HCT116 (cell line): ENCODE measurements around the gene HTR3B. TPM values are rescaled to one million over a fixed set of nuclear protein-coding genes. Genes with fewer than 3 reads are reported as not detected.

ENCODE experiments used
- ATAC-seq: fragments of 200-7000 bp; cut with Tn5 transposase; 2 replicates; pipeline ENCODE4 v1.9.1; 2020; ENCODE audit warnings: mild to moderate bottlenecking, moderate library complexity
- BruUV-seq: library from RNA; stranded (reverse); fragments of 400-500 nt; replicated peaks from 2 replicates; lab custom pipeline; 2021; lab: Mats Ljungman, UMichigan
- CTCF ChIA-PET: fragments of 300-600 bp; sonication (Branson Sonifier 250); formaldehyde crosslinking; loops from one replicate; lab custom pipeline; 2021; ENCODE audit warnings: antibody characterized with exemption; lab: Charles Lee
- POLR2A ChIA-PET: fragments of 300-600, 350-600 bp; sonication (Branson Sonifier 250); formaldehyde crosslinking; loops from one replicate; lab custom pipeline; 2021; ENCODE audit warnings: antibody characterized with exemption; lab: Charles Lee
- RAD21 ChIA-PET, 2 experiments: fragments of 300-600 bp; sonication (Branson Sonifier 250); formaldehyde crosslinking; loops; one replicate each; lab custom pipeline; 2023; ENCODE audit warnings: low total read pairs in 2 of 2; ENCODE audit not compliant: uncharacterized antibody in 2 of 2, unreplicated experiment in 2 of 2, low non-redundant PET in 1 of 2; lab: Charles Lee
- DNase-seq: peaks from one replicate; pipeline ENCODE4 v3.0.0-alpha.2; 2010; ENCODE audit warnings: low read depth, low spot score
- H2AFZ ChIP-seq: fragments of 200-600 bp; shearing (Covaris generic), sonication (generic); 2 replicates; pipeline ENCODE4 v1.6.1; 2017; ENCODE audit warnings: low read depth, mixed run types, mixed read lengths, antibody characterized with exemption, low read length; ENCODE audit not compliant: poor library complexity, severe bottlenecking
- H3K27ac ChIP-seq: 2 replicates; pipeline ENCODE4 v1.5.1; 2012; ENCODE audit warnings: low read depth, low read length
- H3K27me3 ChIP-seq: fragments of 200-600 bp; sonication (generic); 2 replicates; pipeline ENCODE4 v1.6.1; 2016; ENCODE audit warnings: mixed run types, low read length, mixed read lengths; ENCODE audit not compliant: insufficient read depth
- H3K36me3 ChIP-seq, 2 experiments: fragments of 200-500 bp in 1 of 2; fragments of 200-600 bp in 1 of 2; sonication (Bioruptor generic) in 1 of 2; sonication (generic) in 1 of 2; 2 replicates each; pipeline versions ENCODE4 v1.5.1 to v1.6.1; 2014 to 2016; ENCODE audit warnings: low read length in 2 of 2, inconsistent platforms in 1 of 2, mixed read lengths in 1 of 2, mixed run types in 1 of 2; ENCODE audit not compliant: insufficient read depth in 2 of 2, control insufficient read depth in 1 of 2
- H3K4me1 ChIP-seq, 2 experiments: fragments of 200-600 bp in 1 of 2; sonication (generic) in 1 of 2; 2 replicates each; pipeline versions ENCODE4 v1.5.1 to v1.6.1; 2012 to 2017; ENCODE audit warnings: low read length in 2 of 2, inconsistent platforms in 1 of 2, mild to moderate bottlenecking in 1 of 2, mixed read lengths in 1 of 2, mixed run types in 1 of 2, moderate library complexity in 1 of 2; ENCODE audit not compliant: insufficient read depth in 2 of 2, control insufficient read depth in 1 of 2
- H3K4me2 ChIP-seq: fragments of 200-600 bp; sonication (generic); 2 replicates; pipeline ENCODE4 v1.6.1; 2017; ENCODE audit warnings: mixed run types, low read length, mixed read lengths
- H3K4me3 ChIP-seq, 2 experiments: fragments of 200-600 bp in 1 of 2; sonication (generic) in 1 of 2; replicated peaks in 1 of 2; 2 replicates each; pipeline ENCODE4 v1.5.1; 2011 to 2016; ENCODE audit warnings: low read length in 2 of 2, control low read depth in 1 of 2, low read depth in 1 of 2, mild to moderate bottlenecking in 1 of 2, mixed read lengths in 1 of 2, mixed run types in 1 of 2
- H3K79me2 ChIP-seq: fragments of 200-600 bp; sonication (generic); 2 replicates; pipeline ENCODE4 v1.6.1; 2017; ENCODE audit warnings: mild to moderate bottlenecking, mixed run types, low read length, moderate library complexity, mixed read lengths; ENCODE audit not compliant: insufficient read depth
- H3K9ac ChIP-seq: fragments of 200-600 bp; sonication (generic); 2 replicates; pipeline ENCODE4 v1.6.1; 2016; ENCODE audit warnings: low read length, mixed read lengths
- H3K9me2 ChIP-seq: fragments of 200-600 bp; sonication (generic), shearing (Covaris generic); 2 replicates; pipeline ENCODE4 v1.6.1; 2017; ENCODE audit warnings: mixed run types, mild to moderate bottlenecking, moderate library complexity; ENCODE audit not compliant: insufficient read depth
- H3K9me3 ChIP-seq, 2 experiments: fragments of 200-500 bp in 1 of 2; fragments of 200-600 bp in 1 of 2; sonication (Bioruptor generic) in 1 of 2; sonication (generic) in 1 of 2; 2 replicates each; pipeline ENCODE4 v1.6.1; 2014 to 2017; ENCODE audit warnings: low read length in 2 of 2, mixed read lengths in 2 of 2, inconsistent platforms in 1 of 2, low read depth in 1 of 2, mild to moderate bottlenecking in 1 of 2, mixed run types in 1 of 2, moderate library complexity in 1 of 2; ENCODE audit not compliant: control insufficient read depth in 1 of 2, insufficient read depth in 1 of 2
- H4K20me1 ChIP-seq: fragments of 200-600 bp; sonication (generic), shearing (Covaris generic); 2 replicates; pipeline ENCODE4 v1.6.1; 2017; ENCODE audit warnings: mixed run types, mild to moderate bottlenecking, moderate library complexity; ENCODE audit not compliant: insufficient read depth
- ATF3 ChIP-seq: IDR thresholded peaks from 2 replicates; pipeline ENCODE4 v1.6.1; 2012
- CBX3 ChIP-seq: IDR thresholded peaks from 2 replicates; pipeline ENCODE4 v1.6.1; 2012; ENCODE audit warnings: low read depth
- FOSL1 ChIP-seq: IDR thresholded peaks from 2 replicates; pipeline ENCODE4 v1.6.1; 2012; ENCODE audit warnings: low read depth
- POLR2AphosphoS5 ChIP-seq: IDR thresholded peaks from 2 replicates; pipeline ENCODE4 v1.6.1; 2011; ENCODE audit warnings: mild to moderate bottlenecking, low read depth, low read length, moderate library complexity
- REST ChIP-seq: IDR thresholded peaks from 2 replicates; pipeline ENCODE4 v1.6.1; 2012; ENCODE audit warnings: low read depth
- SRF ChIP-seq: IDR thresholded peaks from 2 replicates; pipeline ENCODE4 v1.6.1; 2012; ENCODE audit warnings: low read depth
- YY1 ChIP-seq: IDR thresholded peaks from 2 replicates; pipeline ENCODE4 v1.6.1; 2011; ENCODE audit warnings: low read length, low read depth, moderate library complexity, mild to moderate bottlenecking; ENCODE audit not compliant: insufficient replicate concordance; ENCODE audit errors: extremely low read depth
- ZNF274 ChIP-seq: fragments of 200-500 bp; sonication (Bioruptor generic); IDR thresholded peaks from 2 replicates; pipeline ENCODE4 v1.6.1; 2014; ENCODE audit warnings: mild to moderate bottlenecking, low read depth, low read length, inconsistent platforms
- intact Hi-C: fragments of 100-400 bp; cut with micrococcal nuclease; formaldehyde crosslinking; loops from 2 replicates; pipeline ENCODE4 v1.10.0; 2022
- total RNA-seq: library from RNA; stranded (reverse); gene quantifications from one replicate; pipeline ENCODE4 v1.2.1, GENCODE V29; 2021; ENCODE audit not compliant: unreplicated experiment

Gene HTR3B
- total RNA-seq, 1 experiment from 2014 or later: not detected

- H3K36me3 ChIP-seq: no peaks in the 10 kb centered on the region
- H3K9ac ChIP-seq: no peak overlapping the region
- no peaks in the 10 kb centered on the region for H3K9me3 ChIP-seq
- no peak overlapping the region for H2AFZ ChIP-seq
- intact Hi-C loops: no loop called here
- no peak overlapping the region for H3K27ac ChIP-seq
- ChIA-PET RAD21 (no interaction called here), POLR2A (no interaction called here), CTCF (no interaction called here)
- no peaks in the 10 kb centered on the region for H3K9me2 ChIP-seq
- no peak for TF ChIP-seq ATF3
- TF ChIP-seq ZNF274: no peak
- no peak for TF ChIP-seq YY1
- TF ChIP-seq SRF: no peak
- no peak for TF ChIP-seq REST
- no peak for TF ChIP-seq CBX3
- no peak for TF ChIP-seq FOSL1
- TF ChIP-seq POLR2AphosphoS5: no peak
- no TSS peak for BruUV-seq
- no peak for ATAC-seq
- H4K20me1 ChIP-seq: no peaks in the 10 kb centered on the region
- H3K79me2 ChIP-seq: peaks cover 37% of the 10 kb centered on the region
- no peak overlapping the region for H3K4me2 ChIP-seq
- H3K27me3 ChIP-seq: no peaks in the 10 kb centered on the region
- no peak for DNase-seq
- H3K4me3 ChIP-seq: no peak overlapping the region
- peaks cover 0 to under 1% of the 10 kb centered on the region in 2 experiments; a peak in 1 of 4 replicates for H3K4me1 ChIP-seq
Measured at GRCh38 chr11:113867843-113868503, 36.6 kb upstream of the HTR3B start.
